B cell (primary cell): ENCODE measurements around the gene GRID2. TPM values are rescaled to one million over a fixed set of nuclear protein-coding genes. Genes with fewer than 3 reads are reported as not detected.
A peak's percentile ranks its signal among the peaks of the same experiment; 100 is the strongest.

ENCODE experiments used
- ATAC-seq: fragments of 200-7000 bp; cut with Tn5 transposase; one replicate; pipeline ENCODE4 v1.10.0; 2021; ENCODE audit warnings: low read depth, mild to moderate bottlenecking, moderate number of reproducible peaks, moderate library complexity
- CTCF ChIA-PET: fragments of 350-600 bp; sonication (Branson Sonifier 250); formaldehyde crosslinking; loops from one replicate; lab custom pipeline; 2021; ENCODE audit warnings: antibody characterized with exemption, inconsistent platforms; lab: Charles Lee
- POLR2A ChIA-PET: fragments of 350-600 bp; sonication (Branson Sonifier 250); formaldehyde crosslinking; loops from one replicate; lab custom pipeline; 2021; ENCODE audit warnings: antibody characterized with exemption; lab: Charles Lee
- DNase-seq: peaks from one replicate; pipeline ENCODE4 v3.0.0; 2013
- H2AFZ ChIP-seq: 2 replicates; pipeline ENCODE4 v1.6.1; 2012; ENCODE audit warnings: mild to moderate bottlenecking, low read depth, low read length; ENCODE audit not compliant: insufficient read depth, poor library complexity, severe bottlenecking
- H3K27ac ChIP-seq, 2 donors: 1 replicate in 1 of 2; 2 replicates in 1 of 2; pipeline ENCODE4 v1.5.1; 2012 to 2013; ENCODE audit warnings: low read length in 2 of 2, mild to moderate bottlenecking in 2 of 2, moderate library complexity in 1 of 2
- H3K27me3 ChIP-seq, 4 experiments: fragments of 200-600 bp in 1 of 4; sonication (generic) in 1 of 4; replicated peaks in 1 of 4; 1 replicate in 2 of 4; 2 replicates in 2 of 4; pipeline versions ENCODE4 v1.6.1 to v1.7.0; 2013 to 2016; ENCODE audit warnings: low read length in 3 of 4, mild to moderate bottlenecking in 2 of 4, mixed read lengths in 1 of 4, moderate library complexity in 1 of 4; ENCODE audit not compliant: insufficient read depth in 4 of 4, control insufficient read depth in 3 of 4; ENCODE audit errors: control extremely low read depth in 1 of 4
- H3K36me3 ChIP-seq, 2 experiments: replicated peaks in 1 of 2; 1 replicate in 1 of 2; 2 replicates in 1 of 2; pipeline versions ENCODE4 v1.6.1 to v1.7.1; 2013; ENCODE audit warnings: low read length in 1 of 2; ENCODE audit not compliant: insufficient read depth in 2 of 2, control insufficient read depth in 1 of 2; ENCODE audit errors: control extremely low read depth in 1 of 2, extremely low read depth in 1 of 2
- H3K4me1 ChIP-seq, 2 donors: fragments of 200-600 bp in 1 of 2; sonication (generic) in 1 of 2; 1 replicate in 1 of 2; 2 replicates in 1 of 2; pipeline versions ENCODE4 v1.5.1 to v1.6.1; 2013 to 2017; ENCODE audit warnings: low read length in 2 of 2; ENCODE audit not compliant: control insufficient read depth in 2 of 2, insufficient read depth in 2 of 2
- H3K4me2 ChIP-seq: replicated peaks from 2 replicates; pipeline ENCODE3; 2012; ENCODE audit warnings: mild to moderate bottlenecking, low read depth, low read length; ENCODE audit not compliant: poor library complexity, severe bottlenecking
- H3K4me3 ChIP-seq, 5 experiments: fragments of 200-600 bp in 1 of 5; sonication (generic) in 1 of 5; 1 replicate in 3 of 5; 2 replicates in 2 of 5; pipeline versions ENCODE4 v1.5.1 to v1.7.0; 2011 to 2016; ENCODE audit warnings: low read length in 4 of 5, mild to moderate bottlenecking in 4 of 5, low read depth in 2 of 5, control low read depth in 1 of 5, moderate library complexity in 1 of 5; ENCODE audit not compliant: insufficient read depth in 1 of 5; ENCODE audit errors: control extremely low read depth in 1 of 5, extremely low read depth in 1 of 5
- H3K79me2 ChIP-seq: fragments of 200-600 bp; sonication (generic); one replicate; pipeline ENCODE4 v1.6.0; 2016; ENCODE audit warnings: low read length; ENCODE audit not compliant: control insufficient read depth, insufficient read depth
- H3K9ac ChIP-seq: fragments of 200-600 bp; sonication (generic); 2 replicates; pipeline ENCODE4 v1.6.1; 2017; ENCODE audit warnings: mild to moderate bottlenecking, low read length, moderate library complexity
- H3K9me3 ChIP-seq, 3 donors: one replicate each; pipeline versions ENCODE4 v1.6.1 to v1.7.1; 2013; ENCODE audit warnings: low read length in 2 of 3; ENCODE audit not compliant: control insufficient read depth in 2 of 3, insufficient read depth in 1 of 3; ENCODE audit errors: control extremely low read depth in 1 of 3
- H4K20me1 ChIP-seq: 2 replicates; pipeline ENCODE4 v1.6.0; 2012; ENCODE audit warnings: mild to moderate bottlenecking, low read length; ENCODE audit not compliant: insufficient read depth, control insufficient read depth, poor library complexity, severe bottlenecking
- H3K27ac Mint-ChIP-seq: one replicate; pipeline ENCODE4 v1.8.0; 2021; ENCODE audit warnings: mixed read lengths
- H3K27me3 Mint-ChIP-seq: one replicate; pipeline ENCODE4 v1.8.0; 2021; ENCODE audit warnings: mixed read lengths
- H3K4me1 Mint-ChIP-seq: one replicate; pipeline ENCODE4 v1.8.0; 2021; ENCODE audit warnings: mixed read lengths
- H3K4me3 Mint-ChIP-seq: one replicate; pipeline ENCODE4 v1.8.0; 2021; ENCODE audit warnings: mixed read lengths
- H3K9me3 Mint-ChIP-seq: one replicate; pipeline ENCODE4 v1.8.0; 2022; ENCODE audit warnings: mixed read lengths; ENCODE audit not compliant: insufficient read depth
- EZH2 ChIP-seq: IDR thresholded peaks from 2 replicates; pipeline ENCODE4 v1.6.1; 2012; ENCODE audit warnings: borderline replicate concordance, low read depth, mild to moderate bottlenecking, moderate library complexity, low read length; ENCODE audit not compliant: insufficient read depth, poor library complexity, severe bottlenecking
- WGBS: methylation state at CpG from one replicate; pipeline ENCODE4 v1.1.5; 2013; ENCODE audit warnings: missing lambda C conversion rate; ENCODE audit not compliant: insufficient coverage; 5-methylcytosine and 5-hydroxymethylcytosine counted together
- intact Hi-C: fragments of 100-400 bp; cut with micrococcal nuclease; formaldehyde crosslinking; loops from one replicate; pipeline ENCODE4 v1.10.0; 2022
- polyA plus RNA-seq: library from polyadenylated mRNA; depleted of rRNA; stranded (reverse); fragments of >200 nt; gene quantifications from 2 replicates; pipeline ENCODE4 v1.2.3, GENCODE V29; 2012
- total RNA-seq, 2 donors: library from RNA; stranded (reverse); fragments of 120-200 nt in 1 of 2; gene quantifications; 1 replicate in 1 of 2; 2 replicates in 1 of 2; pipeline versions ENCODE4 v1.2.3 to v1.2.4, GENCODE V29; 2013 to 2022
- TF ChIP-seq, protein P1 (sequence below): fragments of 200-600 bp; IDR thresholded peaks from one replicate; pipeline ENCODE4 v1.8.0; 2022; ENCODE audit warnings: antibody characterized with exemption, mild to moderate bottlenecking

Gene GRID2
- total and polyA plus RNA-seq, 2 donors (not counting 1 experiment from before 2014, with no cell fraction given) = not detected

DNA sequence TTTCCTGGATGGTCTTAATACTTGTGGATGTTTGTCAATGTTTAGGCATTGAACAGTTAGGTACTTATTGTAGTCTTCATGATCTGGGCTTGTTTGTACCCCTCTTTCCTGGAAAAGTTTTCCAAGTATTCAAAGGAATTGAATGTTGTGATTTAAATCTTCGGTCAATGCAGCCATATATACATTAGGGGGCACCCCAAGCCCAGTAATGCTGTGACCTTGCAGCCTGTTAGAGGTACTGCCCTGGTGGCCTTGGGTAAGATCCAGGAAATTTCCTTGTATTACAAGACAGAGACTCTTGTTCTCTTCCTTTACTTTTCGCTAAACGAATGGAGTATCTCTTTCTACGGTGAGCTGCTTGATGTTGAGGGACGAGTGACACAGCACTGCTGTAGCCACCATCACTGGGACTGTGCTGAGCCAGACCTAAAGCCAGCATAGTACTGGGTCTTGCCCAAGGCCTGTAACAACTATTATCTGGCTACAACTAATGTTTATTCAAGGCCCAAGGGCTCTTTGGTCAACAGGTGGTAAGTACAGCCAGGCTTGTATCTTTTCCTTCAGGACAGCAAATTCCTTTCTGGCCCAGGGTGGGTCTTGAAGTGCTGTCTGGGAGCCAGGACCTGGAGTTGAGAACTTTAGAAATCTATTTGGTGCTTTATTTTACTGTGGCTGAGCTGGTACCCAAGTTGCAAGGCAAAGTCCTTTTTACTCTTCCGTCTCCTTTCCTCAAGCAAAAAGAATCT is 1406.5 kb downstream of the GRID2 start:
- DNase-seq = no peak
- H3K36me3 ChIP-seq = no peaks in the 10 kb centered on the region
- WGBS = 91% methylated on average over 4 of the region's 6 CpGs
- Mint-ChIP-seq H3K27me3 (peaks cover 3% of the 10 kb centered on the region), H3K27ac (no peak overlapping the region), H3K9me3 (peaks cover 5% of the 10 kb centered on the region), H3K4me3 (no peak overlapping the region), H3K4me1 (no peaks in the 10 kb centered on the region)
- H2AFZ ChIP-seq = no peak overlapping the region
- no peak overlapping the region for H3K27ac ChIP-seq
- peak; percentile 10 for ATAC-seq
- intact Hi-C loops = loop anchor here (1.0 kb wide), 1 partner anchor 54 kb away; no protein-coding TSS in a partner anchor
- H4K20me1 ChIP-seq = no peaks in the 10 kb centered on the region
- H3K4me3 ChIP-seq = no peak overlapping the region
- H3K4me2 ChIP-seq = no peak overlapping the region
- CTCF ChIA-PET = interaction anchor here (1.6 kb wide), 1 partner anchor 54 kb away, joined by 4 read pairs; no protein-coding TSS in a partner anchor
- no peaks in the 10 kb centered on the region for H3K4me1 ChIP-seq
- H3K79me2 ChIP-seq = no peaks in the 10 kb centered on the region
- POLR2A ChIA-PET = no interaction called here
- H3K9ac ChIP-seq = no peak overlapping the region
- no peak for TF ChIP-seq EZH2
- TF ChIP-seq, protein P1, sequence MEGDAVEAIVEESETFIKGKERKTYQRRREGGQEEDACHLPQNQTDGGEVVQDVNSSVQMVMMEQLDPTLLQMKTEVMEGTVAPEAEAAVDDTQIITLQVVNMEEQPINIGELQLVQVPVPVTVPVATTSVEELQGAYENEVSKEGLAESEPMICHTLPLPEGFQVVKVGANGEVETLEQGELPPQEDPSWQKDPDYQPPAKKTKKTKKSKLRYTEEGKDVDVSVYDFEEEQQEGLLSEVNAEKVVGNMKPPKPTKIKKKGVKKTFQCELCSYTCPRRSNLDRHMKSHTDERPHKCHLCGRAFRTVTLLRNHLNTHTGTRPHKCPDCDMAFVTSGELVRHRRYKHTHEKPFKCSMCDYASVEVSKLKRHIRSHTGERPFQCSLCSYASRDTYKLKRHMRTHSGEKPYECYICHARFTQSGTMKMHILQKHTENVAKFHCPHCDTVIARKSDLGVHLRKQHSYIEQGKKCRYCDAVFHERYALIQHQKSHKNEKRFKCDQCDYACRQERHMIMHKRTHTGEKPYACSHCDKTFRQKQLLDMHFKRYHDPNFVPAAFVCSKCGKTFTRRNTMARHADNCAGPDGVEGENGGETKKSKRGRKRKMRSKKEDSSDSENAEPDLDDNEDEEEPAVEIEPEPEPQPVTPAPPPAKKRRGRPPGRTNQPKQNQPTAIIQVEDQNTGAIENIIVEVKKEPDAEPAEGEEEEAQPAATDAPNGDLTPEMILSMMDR = no peak
- H3K27me3 ChIP-seq = no peaks in the 10 kb centered on the region
- H3K9me3 ChIP-seq = no peaks in the 10 kb centered on the region

DNA sequence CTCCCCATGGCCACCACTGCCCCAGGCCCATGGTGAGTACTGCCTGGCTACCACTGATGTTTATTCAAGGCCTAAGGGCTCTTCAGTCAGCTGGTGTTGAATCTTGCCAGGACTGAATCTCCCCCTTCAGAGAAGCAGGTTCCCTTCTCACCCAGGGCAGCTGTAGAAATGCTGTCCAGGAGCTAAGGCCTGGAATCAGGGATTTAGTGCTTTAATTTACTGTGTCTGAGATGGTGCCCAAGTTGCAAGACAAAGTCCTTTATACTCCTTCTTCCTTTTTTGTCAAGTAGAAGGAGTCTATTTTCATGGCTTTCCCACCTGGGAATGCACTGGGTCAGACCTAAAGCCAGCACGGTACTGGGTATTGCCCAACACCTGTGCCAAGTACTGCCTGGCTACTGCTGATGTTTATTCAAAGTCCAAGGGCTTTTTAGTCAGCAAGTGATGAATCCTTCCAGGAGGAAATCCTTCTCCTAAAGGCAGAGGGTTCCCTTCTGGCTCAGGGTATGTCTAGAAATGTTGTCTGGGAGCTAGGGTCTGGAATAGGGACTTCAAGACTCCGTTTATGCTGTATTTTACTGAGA is 1407.2 kb downstream of the GRID2 start:
- DNase-seq (no peak), ATAC-seq (no peak)
- no peaks in the 10 kb centered on the region for H3K36me3 ChIP-seq
- Mint-ChIP-seq H3K4me1 (no peaks in the 10 kb centered on the region), H3K4me3 (no peak overlapping the region), H3K27me3 (peaks cover 3% of the 10 kb centered on the region), H3K9me3 (peaks cover under 1% of the 10 kb centered on the region), H3K27ac (no peak overlapping the region)
- 80% methylated on average over 2 of the region's 2 CpGs for WGBS
- H3K9me3 ChIP-seq = no peaks in the 10 kb centered on the region
- H3K27ac ChIP-seq = no peak overlapping the region
- H2AFZ ChIP-seq = no peak overlapping the region
- no peaks in the 10 kb centered on the region for H3K27me3 ChIP-seq
- TF ChIP-seq EZH2 = no peak
- TF ChIP-seq, protein P1 = no peak
- H3K4me1 ChIP-seq = no peaks in the 10 kb centered on the region
- no peaks in the 10 kb centered on the region for H3K79me2 ChIP-seq
- H3K4me3 ChIP-seq = no peak overlapping the region
- intact Hi-C loops = loop anchor here (1.0 kb wide), 1 partner anchor 53 kb away; no protein-coding TSS in a partner anchor
- H3K9ac ChIP-seq = no peak overlapping the region
- ChIA-PET POLR2A (no interaction called here), CTCF (interaction anchor here (1.6 kb wide), 1 partner anchor 53 kb away, joined by 4 read pairs; no protein-coding TSS in a partner anchor)
- H3K4me2 ChIP-seq = no peak overlapping the region
- no peaks in the 10 kb centered on the region for H4K20me1 ChIP-seq
